ENCODE measurements around the gene PLAGL2.

The PLAGL2 gene

DNA sequence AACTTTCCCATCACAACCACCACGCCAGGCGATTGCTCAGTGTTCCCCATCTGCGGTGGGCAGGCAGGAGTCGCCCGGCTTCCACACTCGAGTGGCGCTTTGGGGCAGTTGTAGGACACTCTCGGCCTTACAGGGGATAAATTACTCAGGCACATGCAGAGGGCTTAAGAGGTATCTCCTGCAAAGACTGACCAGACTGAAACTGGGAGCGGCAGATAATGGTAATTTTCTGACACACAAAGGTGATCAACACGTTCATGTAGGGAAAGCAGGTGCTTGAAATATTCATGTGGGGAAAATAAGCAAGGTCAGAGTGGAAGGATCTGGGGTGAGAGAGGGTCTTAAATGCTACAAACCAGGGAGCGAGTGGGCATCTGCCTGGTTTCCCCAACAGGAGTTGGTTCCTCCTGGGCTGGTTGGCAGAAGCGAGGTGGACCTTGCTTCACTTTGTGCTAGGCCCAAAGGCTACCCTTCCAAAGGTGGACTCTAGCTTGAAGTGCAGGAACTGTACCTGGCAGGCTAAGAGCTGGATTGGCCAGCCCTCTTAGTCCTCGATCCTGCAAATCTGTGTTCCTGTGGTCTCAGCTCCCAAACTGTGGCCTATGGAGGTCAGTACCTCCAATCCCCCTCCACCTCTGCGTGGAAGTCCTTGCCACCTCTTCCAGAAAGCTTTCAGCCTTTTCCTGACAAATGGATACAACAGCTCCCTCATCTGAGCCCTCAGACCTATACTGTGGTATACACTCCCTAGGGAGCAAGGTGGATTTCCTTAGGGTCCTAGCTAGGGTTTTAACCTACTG, 16.7 kb downstream of the PLAGL2 start:
- no peak overlapping the region for H3K9ac ChIP-seq
- H2AFZ ChIP-seq = peak overlapping the region; percentile 96
- no peaks in the 10 kb centered on the region for H3K36me3 ChIP-seq (ENCODE audit: control insufficient read depth, insufficient read depth, low read length)
- H3K4me3 ChIP-seq (ENCODE audit: low read depth, low read length) = no peak overlapping the region
- H3K4me1 ChIP-seq = peaks cover 17% of the 10 kb centered on the region
- no peaks in the 10 kb centered on the region for H3K27me3 ChIP-seq (ENCODE audit: control insufficient read depth, insufficient read depth, low read length)
- H3K4me2 ChIP-seq (ENCODE audit: low read length) = no peak overlapping the region
- H3K79me2 ChIP-seq = peaks cover 4% of the 10 kb centered on the region
- TF ChIP-seq, protein P1, sequence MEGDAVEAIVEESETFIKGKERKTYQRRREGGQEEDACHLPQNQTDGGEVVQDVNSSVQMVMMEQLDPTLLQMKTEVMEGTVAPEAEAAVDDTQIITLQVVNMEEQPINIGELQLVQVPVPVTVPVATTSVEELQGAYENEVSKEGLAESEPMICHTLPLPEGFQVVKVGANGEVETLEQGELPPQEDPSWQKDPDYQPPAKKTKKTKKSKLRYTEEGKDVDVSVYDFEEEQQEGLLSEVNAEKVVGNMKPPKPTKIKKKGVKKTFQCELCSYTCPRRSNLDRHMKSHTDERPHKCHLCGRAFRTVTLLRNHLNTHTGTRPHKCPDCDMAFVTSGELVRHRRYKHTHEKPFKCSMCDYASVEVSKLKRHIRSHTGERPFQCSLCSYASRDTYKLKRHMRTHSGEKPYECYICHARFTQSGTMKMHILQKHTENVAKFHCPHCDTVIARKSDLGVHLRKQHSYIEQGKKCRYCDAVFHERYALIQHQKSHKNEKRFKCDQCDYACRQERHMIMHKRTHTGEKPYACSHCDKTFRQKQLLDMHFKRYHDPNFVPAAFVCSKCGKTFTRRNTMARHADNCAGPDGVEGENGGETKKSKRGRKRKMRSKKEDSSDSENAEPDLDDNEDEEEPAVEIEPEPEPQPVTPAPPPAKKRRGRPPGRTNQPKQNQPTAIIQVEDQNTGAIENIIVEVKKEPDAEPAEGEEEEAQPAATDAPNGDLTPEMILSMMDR (IDR thresholded peaks at IDR 0.05) = no peak
- no peaks in the 10 kb centered on the region for H3K9me3 ChIP-seq (ENCODE audit: control insufficient read depth, low read length)
- H3K27ac ChIP-seq = peak overlapping the region; percentile 81

- H3K4me1 ChIP-seq = peaks cover 17% of the 10 kb centered on the region
- H3K27me3 ChIP-seq (ENCODE audit: control insufficient read depth, insufficient read depth, low read length) = no peaks in the 10 kb centered on the region
- H3K4me3 ChIP-seq (ENCODE audit: low read depth, low read length) = no peak overlapping the region
- H3K9me3 ChIP-seq (ENCODE audit: control insufficient read depth, low read length) = no peaks in the 10 kb centered on the region
- peak overlapping the region; percentile 81 for H3K27ac ChIP-seq
- no peaks in the 10 kb centered on the region for H3K36me3 ChIP-seq (ENCODE audit: control insufficient read depth, insufficient read depth, low read length)
- H2AFZ ChIP-seq = peak overlapping the region; percentile 96
- peak overlapping the region; percentile 12 for H3K9ac ChIP-seq
- peaks cover 4% of the 10 kb centered on the region for H3K79me2 ChIP-seq
- TF ChIP-seq, protein P1 (IDR thresholded peaks at IDR 0.05) = no peak
- H3K4me2 ChIP-seq (ENCODE audit: low read length) = peak overlapping the region; percentile 16
Observed at GRCh38 chr20:32189691-32190615, 17.6 kb downstream of the PLAGL2 start.

DNA sequence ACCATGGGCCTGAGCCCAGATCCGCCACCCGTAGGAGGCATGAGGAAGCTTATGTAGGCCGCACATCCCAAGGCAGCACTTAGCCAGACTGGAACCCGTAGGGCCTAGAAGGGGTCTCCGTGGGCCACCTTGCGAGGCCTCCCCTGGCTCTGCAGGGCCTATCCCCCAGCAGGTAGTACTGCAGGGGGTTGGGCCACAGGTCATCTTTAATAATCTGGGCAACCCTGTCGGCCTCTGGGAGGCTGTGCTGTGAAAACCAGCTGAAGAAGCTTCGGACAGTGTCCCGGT, 18.5 kb downstream of the PLAGL2 start:
- Histone ChIP-seq H3K27me3 (ENCODE audit: control insufficient read depth, insufficient read depth, low read length) (no peaks in the 10 kb centered on the region), H3K4me1 (peaks cover 17% of the 10 kb centered on the region), H3K9ac (no peak overlapping the region), H3K36me3 (ENCODE audit: control insufficient read depth, insufficient read depth, low read length) (no peaks in the 10 kb centered on the region), H2AFZ (peak overlapping the region; percentile 96), H3K27ac (peak overlapping the region; percentile 81), H3K9me3 (ENCODE audit: control insufficient read depth, low read length) (no peaks in the 10 kb centered on the region), H3K4me2 (ENCODE audit: low read length) (no peak overlapping the region), H3K79me2 (peaks cover 4% of the 10 kb centered on the region), H3K4me3 (ENCODE audit: low read depth, low read length) (no peak overlapping the region)
- TF ChIP-seq, protein P1 (IDR thresholded peaks at IDR 0.05) = no peak

- TF ChIP-seq, protein P1 (IDR thresholded peaks at IDR 0.05) = no peak
- Histone ChIP-seq H3K79me2 (peaks cover 4% of the 10 kb centered on the region), H3K36me3 (ENCODE audit: control insufficient read depth, insufficient read depth, low read length) (no peaks in the 10 kb centered on the region), H3K9ac (no peak overlapping the region), H3K27ac (peak overlapping the region; percentile 81), H2AFZ (no peak overlapping the region), H3K4me1 (peaks cover 17% of the 10 kb centered on the region), H3K4me3 (ENCODE audit: low read depth, low read length) (no peak overlapping the region), H3K9me3 (ENCODE audit: control insufficient read depth, low read length) (no peaks in the 10 kb centered on the region), H3K27me3 (ENCODE audit: control insufficient read depth, insufficient read depth, low read length) (no peaks in the 10 kb centered on the region), H3K4me2 (ENCODE audit: low read length) (no peak overlapping the region)
Observed at GRCh38 chr20:32188376-32189122, 19.0 kb downstream of the PLAGL2 start.

All from parathyroid adenoma (tissue), 2 donors.